Esophagus squamous epithelium (tissue), 4 donors: Measurements from ENCODE around the gene ANO4.

ENCODE experiments used
- CTCF ChIP-seq, 6 experiments: fragments of 450-650 bp in 4 of 6; fragments of 200-600 bp in 2 of 6; sonication (generic) in 2 of 6; IDR thresholded peaks; one replicate each; pipeline ENCODE4 v1.5.1; 2016 to 2019; ENCODE audit warnings: antibody characterized with exemption in 6 of 6, mild to moderate bottlenecking in 4 of 6, moderate library complexity in 4 of 6
- POLR2A ChIP-seq, 4 donors: fragments of 450-650 bp; IDR thresholded peaks; one replicate each; pipeline ENCODE4 v1.6.1; 2017; ENCODE audit warnings: antibody characterized with exemption in 4 of 4, mild to moderate bottlenecking in 4 of 4, moderate library complexity in 3 of 4

- TF ChIP-seq CTCF (IDR thresholded peaks at IDR 0.05) (no peak), POLR2A (IDR thresholded peaks at IDR 0.05) (no peak)
Measured at GRCh38 chr12:100862676-100863075, 68.1 kb downstream of the ANO4 start.
